ENCODE measurements around the gene ANKRD60. TPM values are rescaled to one million over a fixed set of nuclear protein-coding genes. Genes with fewer than 3 reads are reported as not detected.

ANKRD60 gene
- total RNA-seq, 4 donors from 2014 or later = not detected

- TF ChIP-seq POLR2A (IDR thresholded peaks at IDR 0.05) (no peak), POLR2AphosphoS5 (IDR thresholded peaks at IDR 0.05) (no peak), CTCF (IDR thresholded peaks at IDR 0.05) (no peak), EP300 (IDR thresholded peaks at IDR 0.05; ENCODE audit: low read depth) (no peak)
- no peaks in the 10 kb centered on the region for H3K36me3 ChIP-seq
- no peaks in the 10 kb centered on the region for H3K27me3 ChIP-seq
- 83% methylated on average over 2 to 8 of the region's 8 CpGs for WGBS, 2 donors (ENCODE audit: low coverage in 1 of 2)
- DNase-seq = no peak
- H3K27ac ChIP-seq = no peak overlapping the region
- intact Hi-C loops (cut with DNase I; ENCODE audit: low total_unique reads) = no loop called here
- in situ Hi-C loops (cut with MboI; ENCODE audit: low pct_ligation_motif_present in 1 of 4, low pct_unique_long_range_greater_than_20kb in 1 of 4, low sequenced_read_pairs in 3 of 4) = loop anchor here in 1 of 4 donors (25.0 kb wide), 1 partner anchor 110 kb away; no protein-coding TSS in a partner anchor
- no peaks in the 10 kb centered on the region for H3K9me3 ChIP-seq
- no peak overlapping the region for H3K4me3 ChIP-seq
- H3K4me1 ChIP-seq = peaks cover 0 to 4% (median 0%) of the 10 kb centered on the region in 4 donors
Measured at GRCh38 chr20:58171796-58172425, 56.5 kb downstream of the ANKRD60 start.

GRCh38 chr20:58169450-58169849 lies 59.0 kb downstream of the ANKRD60 start:
- DNase-seq = no peak
- H3K4me1 ChIP-seq = no peaks in the 10 kb centered on the region
- H3K36me3 ChIP-seq = no peaks in the 10 kb centered on the region
- H3K4me3 ChIP-seq = no peak overlapping the region
- intact Hi-C loops (cut with DNase I; ENCODE audit: low total_unique reads) (no loop called here), in situ Hi-C loops (cut with MboI; ENCODE audit: low pct_ligation_motif_present in 1 of 4, low pct_unique_long_range_greater_than_20kb in 1 of 4, low sequenced_read_pairs in 3 of 4) (loop anchor here in 1 of 4 donors (25.0 kb wide), 1 partner anchor 107 kb away; no protein-coding TSS in a partner anchor)
- no peaks in the 10 kb centered on the region for H3K27me3 ChIP-seq
- WGBS, 2 donors (ENCODE audit: low coverage in 1 of 2) = 80 to 86% methylated on average over 3 to 4 of the region's 4 CpGs
- no peaks in the 10 kb centered on the region for H3K9me3 ChIP-seq
- no peak overlapping the region for H3K27ac ChIP-seq
- TF ChIP-seq EP300 (IDR thresholded peaks at IDR 0.05; ENCODE audit: low read depth) (no peak), CTCF (IDR thresholded peaks at IDR 0.05) (no peak), POLR2A (IDR thresholded peaks at IDR 0.05) (no peak), POLR2AphosphoS5 (IDR thresholded peaks at IDR 0.05) (no peak)

GRCh38 chr20:58168843-58169242 lies 59.6 kb downstream of the ANKRD60 start:
- H3K4me3 ChIP-seq = no peak overlapping the region
- 60 to 81% methylated on average over 1 to 4 of the region's 4 CpGs for WGBS, 2 donors (ENCODE audit: low coverage in 1 of 2)
- H3K9me3 ChIP-seq = no peaks in the 10 kb centered on the region
- no peak overlapping the region for H3K27ac ChIP-seq
- H3K4me1 ChIP-seq = no peaks in the 10 kb centered on the region
- TF ChIP-seq POLR2AphosphoS5 (IDR thresholded peaks at IDR 0.05) (no peak), EP300 (IDR thresholded peaks at IDR 0.05; ENCODE audit: low read depth) (no peak), POLR2A (IDR thresholded peaks at IDR 0.05) (no peak), CTCF (IDR thresholded peaks at IDR 0.05) (no peak)
- in situ Hi-C loops (cut with MboI; ENCODE audit: low pct_ligation_motif_present in 1 of 4, low pct_unique_long_range_greater_than_20kb in 1 of 4, low sequenced_read_pairs in 3 of 4) = loop anchor here in 1 of 4 donors (25.0 kb wide), 1 partner anchor 107 kb away; no protein-coding TSS in a partner anchor
- intact Hi-C loops (cut with DNase I; ENCODE audit: low total_unique reads) = no loop called here
- H3K36me3 ChIP-seq = no peaks in the 10 kb centered on the region
- no peak for DNase-seq
- no peaks in the 10 kb centered on the region for H3K27me3 ChIP-seq

GRCh38 chr20:58167759-58168158 lies 60.7 kb downstream of the ANKRD60 start:
- no peaks in the 10 kb centered on the region for H3K9me3 ChIP-seq
- no peaks in the 10 kb centered on the region for H3K36me3 ChIP-seq
- 86 to 100% methylated on average over 2 to 7 of the region's 7 CpGs for WGBS, 2 donors (ENCODE audit: low coverage in 1 of 2)
- TF ChIP-seq EP300 (IDR thresholded peaks at IDR 0.05; ENCODE audit: low read depth) (no peak), POLR2AphosphoS5 (IDR thresholded peaks at IDR 0.05) (no peak), POLR2A (IDR thresholded peaks at IDR 0.05) (no peak), CTCF (IDR thresholded peaks at IDR 0.05) (no peak)
- H3K27ac ChIP-seq = no peak overlapping the region
- H3K4me3 ChIP-seq = no peak overlapping the region
- intact Hi-C loops (cut with DNase I; ENCODE audit: low total_unique reads) = no loop called here
- in situ Hi-C loops (cut with MboI; ENCODE audit: low pct_ligation_motif_present in 1 of 4, low pct_unique_long_range_greater_than_20kb in 1 of 4, low sequenced_read_pairs in 3 of 4) = loop anchor here in 1 of 4 donors (25.0 kb wide), 1 partner anchor 105 kb away; no protein-coding TSS in a partner anchor
- no peaks in the 10 kb centered on the region for H3K4me1 ChIP-seq
- DNase-seq = no peak
- no peaks in the 10 kb centered on the region for H3K27me3 ChIP-seq

Other genes starting within 250 kb of the ANKRD60 start
- 10 to 100 TPM in 3 of 4 donors, 1 to 10 TPM in 1; 4.2 to 25.9 (median 20.7) TPM for gene RAB22A, start 81.1 kb upstream of the ANKRD60 start, total RNA-seq
- 10 to 100 TPM; 11.6 to 44.8 (median 28.0) TPM for gene VAPB, start 160.6 kb upstream of the ANKRD60 start, total RNA-seq

Data from transverse colon (tissue), 4 donors.